EH (cell line): ENCODE results near the gene GSTM3.
"Not testable (repeated sequence)": the region's sequence is repeated elsewhere in the genome, so short reads cannot be mapped to it uniquely, and the experiment has no call there.

Experiments used
- DNase-seq: peaks from one replicate; pipeline ENCODE4 v3.0.0-alpha.2; 2015; ENCODE audit warnings: low read depth

Gene GSTM3

DNA sequence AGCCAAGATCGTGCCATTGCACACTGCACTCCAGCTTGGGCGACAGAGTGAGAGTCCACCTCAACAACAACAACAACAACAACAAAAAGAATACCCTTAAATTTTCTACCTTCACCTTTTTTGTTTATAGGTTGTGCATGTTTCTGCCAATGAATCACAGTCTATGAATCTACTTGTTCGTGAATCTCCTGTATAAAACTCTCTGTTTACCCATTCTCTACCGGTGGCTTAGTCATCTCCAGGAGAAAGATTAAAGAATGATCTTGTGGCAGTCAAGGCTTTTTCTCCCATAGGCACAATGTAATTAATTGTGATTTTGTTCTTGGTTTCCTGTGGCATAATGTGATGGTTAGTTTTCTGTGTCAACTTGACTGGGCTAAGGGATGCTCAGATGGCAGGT lies 43.0 kb downstream of the GSTM3 start:
- not testable (repeated sequence) for DNase-seq

DNA sequence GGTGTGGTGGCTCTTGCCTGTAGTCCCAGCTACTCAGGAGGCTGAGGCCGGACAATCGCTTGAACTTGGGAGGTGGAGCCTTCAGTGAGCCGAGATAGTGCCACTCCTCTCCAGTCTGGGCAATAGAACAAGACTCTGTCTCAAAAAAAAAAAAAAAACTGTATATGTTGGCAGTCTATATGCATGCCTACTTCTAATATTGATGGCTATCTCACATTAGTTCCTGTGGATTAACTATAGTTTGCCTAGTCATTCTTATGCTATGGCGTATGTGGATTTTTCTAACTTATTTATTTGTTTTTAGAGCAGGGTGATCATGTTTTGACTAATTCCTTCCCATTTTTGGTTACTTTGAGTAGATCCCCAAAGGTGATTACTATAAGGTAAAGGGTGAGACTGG lies 43.8 kb downstream of the GSTM3 start:
- DNase-seq, result no peak

DNA sequence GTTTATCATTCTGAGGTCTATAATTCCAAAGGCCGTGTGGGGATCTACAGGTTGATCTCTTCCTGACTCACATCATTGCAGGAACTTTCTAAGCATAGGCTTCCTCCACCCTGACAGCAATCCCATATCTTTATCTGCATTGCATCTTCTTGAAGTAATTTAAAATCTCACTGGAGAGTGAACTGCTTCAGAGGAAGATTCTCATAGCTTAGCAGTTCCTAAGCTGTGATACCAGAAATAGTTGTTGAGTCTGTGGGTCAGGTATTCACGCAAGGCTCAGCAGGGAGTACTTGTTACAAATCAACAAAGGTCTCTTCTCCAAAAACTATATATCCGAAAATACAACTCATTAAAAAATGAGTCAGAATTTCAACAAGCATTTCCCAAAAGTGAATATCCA lies 45.7 kb downstream of the GSTM3 start:
- DNase-seq, result not testable (repeated sequence)

DNA sequence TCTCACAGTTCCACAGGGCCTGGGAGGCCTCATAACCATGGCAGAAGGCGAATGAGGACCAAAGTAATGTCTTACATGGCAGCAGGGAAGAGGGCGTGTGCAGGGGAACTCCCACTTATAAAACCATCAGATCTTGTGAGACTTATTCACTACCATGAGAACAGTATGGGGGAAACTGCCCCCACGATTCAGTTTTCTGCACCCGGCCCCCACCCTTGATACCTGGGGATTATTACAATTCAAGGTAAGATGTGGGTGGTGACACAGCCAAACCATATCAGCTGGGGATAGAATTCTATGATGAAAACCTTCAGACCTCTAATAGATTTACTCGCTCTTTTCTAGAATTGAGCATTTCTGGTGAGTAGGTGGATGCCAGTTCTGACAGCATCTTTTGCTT lies 46.4 kb downstream of the GSTM3 start:
- DNase-seq, result not testable (repeated sequence)

DNA sequence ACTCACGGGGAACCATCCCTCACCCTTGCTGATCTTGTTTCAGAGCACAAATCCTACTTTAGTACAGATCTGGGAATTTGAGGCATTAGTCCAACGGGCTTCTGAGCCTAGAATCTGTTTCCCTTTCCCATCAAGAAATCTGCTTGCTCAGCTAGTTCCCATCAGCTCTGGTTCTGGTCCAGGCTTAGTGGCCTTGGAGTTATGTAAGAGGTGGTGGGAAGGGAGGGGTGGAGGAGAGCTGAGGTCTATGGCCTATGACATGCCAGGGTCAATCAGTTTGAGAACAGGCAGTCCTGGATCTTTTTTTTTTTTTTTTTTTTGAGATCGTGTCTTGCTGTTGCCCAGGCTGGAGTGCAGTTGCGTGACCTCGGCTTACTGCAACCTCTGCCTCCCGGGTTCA lies 49.1 kb downstream of the GSTM3 start:
- no peak for DNase-seq

DNA sequence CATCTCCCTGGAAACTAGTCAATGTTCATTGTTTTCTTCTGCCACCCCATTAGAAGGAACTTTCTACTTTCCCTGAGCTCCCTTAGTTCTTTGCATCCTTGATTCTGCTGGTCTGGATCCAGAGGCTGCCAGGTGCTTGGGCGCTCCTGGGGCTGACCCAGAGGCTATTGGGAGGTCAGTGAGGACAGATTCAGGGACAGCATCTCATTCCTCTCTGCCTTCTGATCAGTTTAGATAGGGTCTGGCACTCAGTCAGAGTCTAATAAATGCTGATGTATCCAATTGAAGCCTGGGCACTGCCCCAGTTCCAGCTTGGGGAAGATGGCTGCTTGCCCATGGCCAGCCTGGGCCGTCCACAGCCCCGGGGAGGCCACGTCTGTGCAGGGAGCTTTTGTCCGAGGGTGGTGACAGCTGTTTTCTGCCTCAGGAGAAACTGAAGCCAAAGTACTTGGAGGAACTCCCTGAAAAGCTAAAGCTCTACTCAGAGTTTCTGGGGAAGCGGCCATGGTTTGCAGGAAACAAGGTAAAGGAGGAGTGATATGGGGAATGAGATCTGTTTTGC lies 50.9 kb downstream of the GSTM3 start:
- DNase-seq, result no peak

DNA sequence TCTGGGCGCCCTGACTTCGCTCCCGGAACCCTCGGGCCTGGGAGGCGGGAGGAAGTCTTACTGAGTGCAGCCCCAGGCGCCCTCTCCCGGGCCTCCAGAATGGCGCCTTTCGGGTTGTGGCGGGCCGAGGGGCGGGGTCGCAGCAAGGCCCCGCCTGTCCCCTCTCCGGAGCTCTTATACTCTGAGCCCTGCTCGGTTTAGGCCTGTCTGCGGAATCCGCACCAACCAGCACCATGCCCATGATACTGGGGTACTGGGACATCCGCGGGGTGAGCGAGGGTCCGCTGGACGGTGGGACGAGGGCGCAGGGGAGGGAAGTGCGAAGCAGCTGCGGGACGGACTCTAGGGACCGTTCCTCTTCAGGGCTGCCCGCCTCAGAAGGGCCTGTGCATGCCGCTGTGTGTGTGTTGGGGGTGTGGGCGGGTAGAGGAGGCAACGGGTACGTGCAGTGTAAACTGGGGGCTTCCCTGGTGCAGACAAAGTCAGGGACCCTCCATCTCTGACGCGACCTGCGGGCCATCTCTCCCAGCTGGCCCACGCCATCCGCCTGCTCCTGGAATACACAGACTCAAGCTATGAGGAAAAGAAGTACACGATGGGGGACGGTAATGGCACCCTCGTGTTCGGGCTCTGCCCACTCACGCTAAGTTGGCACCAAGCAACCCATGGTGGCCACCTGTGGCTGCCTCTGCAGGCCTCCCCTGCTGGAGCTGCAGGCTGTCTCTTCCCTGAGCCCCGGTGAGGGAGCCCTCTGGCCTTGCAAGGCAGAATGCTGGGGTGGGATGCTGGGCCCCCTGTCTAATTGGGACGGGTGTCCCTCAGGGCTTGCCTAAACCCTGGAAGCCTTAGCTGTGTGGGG lies 53.0 kb downstream of the GSTM3 start, which contains the start of gene GSTM1:
Gene GSTM1 (plus strand): TSS at position 177 of the 859 bp plus-strand sequence. CDS start 57 bp downstream, at position 234.
- no peak for DNase-seq

DNA sequence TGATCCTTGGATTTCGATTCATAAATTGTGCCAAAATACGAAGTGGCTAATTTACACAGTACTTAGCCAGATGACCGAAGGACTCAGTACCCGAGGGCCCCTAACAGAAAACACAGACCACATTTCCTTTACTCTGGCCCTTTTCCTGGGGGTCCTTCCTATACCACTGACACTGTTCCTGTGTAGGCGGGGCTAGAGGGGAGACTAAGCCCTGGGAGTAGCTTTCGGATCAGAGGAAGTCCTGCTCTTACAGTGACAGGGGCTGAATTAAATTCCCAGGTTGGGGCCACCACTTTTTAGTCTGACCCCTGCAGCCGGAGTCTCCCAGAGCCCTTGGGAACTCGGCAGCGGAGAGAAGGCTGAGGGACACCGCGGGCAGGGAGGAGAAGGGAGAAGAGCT lies 53.7 kb downstream of the GSTM3 start:
- not testable (repeated sequence) for DNase-seq

DNA sequence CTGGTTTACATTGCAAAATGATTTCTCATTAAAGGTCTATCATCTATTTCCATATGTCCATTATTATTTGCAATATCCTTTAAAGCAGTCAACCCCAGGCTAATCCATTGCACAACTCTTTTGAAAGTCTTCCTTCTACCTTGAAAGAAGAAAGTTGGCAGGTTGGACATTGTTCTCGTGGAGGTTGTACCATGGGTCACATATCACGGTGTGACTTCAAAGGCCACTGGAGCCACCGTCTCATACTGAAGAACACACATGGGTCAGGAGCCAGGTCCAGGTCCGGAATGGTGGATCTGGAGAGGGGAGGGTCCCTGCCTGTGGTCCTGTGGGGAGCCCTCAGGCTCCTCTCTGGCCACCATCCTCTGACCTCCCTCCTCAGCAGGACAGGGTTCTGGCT lies 54.9 kb downstream of the GSTM3 start:
- DNase-seq, result not testable (repeated sequence)

DNA sequence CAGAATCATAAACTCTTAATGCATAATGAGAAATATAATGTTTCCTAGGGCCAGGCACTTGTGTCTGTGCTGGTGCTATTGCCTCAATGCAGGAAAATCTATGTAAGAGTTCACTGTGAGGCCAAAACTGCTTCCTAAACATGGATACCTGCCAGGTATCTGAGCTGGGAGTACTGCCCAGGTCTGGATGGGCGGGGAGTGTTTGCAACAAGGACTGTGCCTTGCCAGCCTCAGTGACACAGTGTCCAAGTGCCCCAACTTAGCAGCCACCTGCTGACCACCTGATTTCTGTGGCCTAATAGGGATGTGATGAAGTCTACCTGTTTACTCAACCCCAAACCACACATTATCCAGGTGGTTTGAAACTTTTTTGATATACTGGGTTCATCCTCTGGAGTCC lies 55.4 kb downstream of the GSTM3 start:
- not testable (repeated sequence) for DNase-seq

DNA sequence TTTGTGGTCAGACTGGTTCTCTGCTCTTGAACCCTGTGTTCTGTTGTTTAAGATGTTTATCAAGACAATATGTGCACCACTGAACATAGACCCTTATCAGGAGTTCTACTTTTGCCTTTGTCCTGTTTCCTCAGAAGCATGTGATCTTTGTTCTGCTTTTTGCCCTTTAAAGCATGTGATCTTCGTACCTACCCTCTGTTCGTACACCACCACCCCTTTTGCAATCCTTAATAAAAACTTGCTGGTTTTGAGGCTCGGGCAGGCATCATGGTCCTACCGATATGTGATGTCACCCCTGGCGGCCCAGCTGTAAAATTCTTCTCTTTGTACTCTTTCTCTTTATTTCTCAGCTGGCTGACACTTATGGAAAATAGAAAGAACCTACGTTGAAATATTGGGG lies 56.1 kb downstream of the GSTM3 start:
- not testable (repeated sequence) for DNase-seq
